ENCODE measurements around the gene BTBD9.

The BTBD9 gene

DNA sequence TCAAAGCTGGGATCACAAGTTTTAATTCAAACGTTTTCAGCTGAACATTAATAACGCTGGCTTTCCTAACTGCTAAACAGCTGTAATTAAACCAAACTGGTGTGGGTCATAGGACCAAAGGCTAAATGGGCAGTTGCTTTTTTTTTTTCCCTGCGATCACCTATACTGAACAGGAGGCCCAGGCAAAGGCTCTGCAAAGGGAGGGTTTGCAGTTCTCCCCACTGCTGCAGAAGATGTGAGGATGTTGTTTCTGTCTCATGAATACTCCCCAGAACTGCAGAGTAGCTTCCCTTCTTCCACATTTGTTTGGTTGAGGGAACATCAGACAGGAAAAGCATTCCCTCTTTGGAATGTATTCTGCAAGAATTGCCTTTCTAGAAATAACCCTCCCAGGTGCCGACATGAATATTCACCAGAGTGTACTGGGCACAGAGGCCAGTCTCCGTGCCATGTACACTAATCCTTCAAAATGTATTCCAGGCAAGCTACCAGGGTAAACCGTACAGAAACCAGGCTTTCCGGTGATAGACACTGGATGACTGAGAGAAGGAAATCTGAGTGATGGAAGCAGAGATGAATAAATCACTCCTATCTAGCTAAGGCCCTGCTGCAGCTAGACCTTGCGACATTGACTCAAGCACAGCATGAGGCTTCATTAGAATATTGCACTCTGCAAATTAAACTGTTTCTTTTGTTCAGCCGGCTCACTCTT, 370.1 kb downstream of the BTBD9 start:
- no peak overlapping the region for H3K9ac ChIP-seq
- H3K27me3 ChIP-seq (ENCODE audit: control insufficient read depth, insufficient read depth, low read length): no peaks in the 10 kb centered on the region
- H3K4me2 ChIP-seq (ENCODE audit: low read length): no peak overlapping the region
- H3K79me2 ChIP-seq: no peaks in the 10 kb centered on the region
- no peak overlapping the region for H2AFZ ChIP-seq
- no peak overlapping the region for H3K4me3 ChIP-seq (ENCODE audit: low read depth, low read length)
- TF ChIP-seq, protein P1, sequence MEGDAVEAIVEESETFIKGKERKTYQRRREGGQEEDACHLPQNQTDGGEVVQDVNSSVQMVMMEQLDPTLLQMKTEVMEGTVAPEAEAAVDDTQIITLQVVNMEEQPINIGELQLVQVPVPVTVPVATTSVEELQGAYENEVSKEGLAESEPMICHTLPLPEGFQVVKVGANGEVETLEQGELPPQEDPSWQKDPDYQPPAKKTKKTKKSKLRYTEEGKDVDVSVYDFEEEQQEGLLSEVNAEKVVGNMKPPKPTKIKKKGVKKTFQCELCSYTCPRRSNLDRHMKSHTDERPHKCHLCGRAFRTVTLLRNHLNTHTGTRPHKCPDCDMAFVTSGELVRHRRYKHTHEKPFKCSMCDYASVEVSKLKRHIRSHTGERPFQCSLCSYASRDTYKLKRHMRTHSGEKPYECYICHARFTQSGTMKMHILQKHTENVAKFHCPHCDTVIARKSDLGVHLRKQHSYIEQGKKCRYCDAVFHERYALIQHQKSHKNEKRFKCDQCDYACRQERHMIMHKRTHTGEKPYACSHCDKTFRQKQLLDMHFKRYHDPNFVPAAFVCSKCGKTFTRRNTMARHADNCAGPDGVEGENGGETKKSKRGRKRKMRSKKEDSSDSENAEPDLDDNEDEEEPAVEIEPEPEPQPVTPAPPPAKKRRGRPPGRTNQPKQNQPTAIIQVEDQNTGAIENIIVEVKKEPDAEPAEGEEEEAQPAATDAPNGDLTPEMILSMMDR (IDR thresholded peaks at IDR 0.05): no peak
- H3K4me1 ChIP-seq: no peaks in the 10 kb centered on the region
- no peaks in the 10 kb centered on the region for H3K9me3 ChIP-seq (ENCODE audit: control insufficient read depth, low read length)
- no peaks in the 10 kb centered on the region for H3K36me3 ChIP-seq (ENCODE audit: control insufficient read depth, insufficient read depth, low read length)
- H3K27ac ChIP-seq: no peak overlapping the region

DNA sequence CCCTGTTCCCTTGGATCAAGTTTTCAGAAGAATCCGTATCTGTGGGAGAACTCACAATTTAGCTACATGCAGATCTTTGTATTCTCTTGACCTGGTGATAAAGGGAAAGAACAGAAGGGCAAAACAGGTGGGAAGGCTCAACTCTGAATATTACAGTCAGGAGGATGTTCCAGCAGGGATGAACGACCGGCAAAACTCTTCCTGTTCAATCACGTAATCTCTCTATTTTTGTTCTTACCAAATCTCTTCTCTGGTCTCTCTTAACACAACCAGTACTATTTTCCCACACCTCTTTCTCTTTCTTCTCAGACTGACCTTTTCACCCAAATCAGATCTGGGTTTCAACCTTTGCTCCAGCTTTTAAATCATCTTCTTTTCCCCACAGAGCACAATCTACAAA, 371.4 kb downstream of the BTBD9 start:
- no peak overlapping the region for H3K27ac ChIP-seq
- no peak overlapping the region for H2AFZ ChIP-seq
- H3K4me1 ChIP-seq: no peaks in the 10 kb centered on the region
- H3K4me3 ChIP-seq (ENCODE audit: low read depth, low read length): no peak overlapping the region
- TF ChIP-seq, protein P1 (IDR thresholded peaks at IDR 0.05): no peak
- no peaks in the 10 kb centered on the region for H3K36me3 ChIP-seq (ENCODE audit: control insufficient read depth, insufficient read depth, low read length)
- no peaks in the 10 kb centered on the region for H3K9me3 ChIP-seq (ENCODE audit: control insufficient read depth, low read length)
- H3K27me3 ChIP-seq (ENCODE audit: control insufficient read depth, insufficient read depth, low read length): no peaks in the 10 kb centered on the region
- no peak overlapping the region for H3K9ac ChIP-seq
- H3K4me2 ChIP-seq (ENCODE audit: low read length): no peak overlapping the region
- H3K79me2 ChIP-seq: no peaks in the 10 kb centered on the region

DNA sequence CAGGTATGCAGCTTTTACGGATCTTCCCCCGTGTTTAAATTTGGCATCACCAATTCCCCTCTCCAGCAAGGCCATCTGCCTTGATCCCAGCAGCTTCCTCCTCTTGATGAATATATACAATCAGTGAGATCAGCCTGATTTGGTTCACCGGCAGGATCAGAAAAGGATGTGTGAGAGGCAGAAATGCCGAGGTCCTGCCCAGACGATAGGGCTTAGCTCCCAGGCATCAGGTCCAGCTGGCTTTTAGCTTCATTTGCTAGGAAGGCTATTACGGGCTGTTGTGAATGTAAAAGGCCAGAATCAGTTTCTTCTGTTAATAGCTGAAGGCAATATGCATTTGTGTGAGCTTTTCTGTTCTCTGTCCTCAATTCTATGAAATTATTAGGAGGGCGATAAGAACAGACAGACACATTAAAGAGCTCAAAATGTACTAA, 372.8 kb downstream of the BTBD9 start:
- Histone ChIP-seq H2AFZ (no peak overlapping the region), H3K27ac (no peak overlapping the region), H3K79me2 (no peaks in the 10 kb centered on the region), H3K9me3 (ENCODE audit: control insufficient read depth, low read length) (no peaks in the 10 kb centered on the region), H3K27me3 (ENCODE audit: control insufficient read depth, insufficient read depth, low read length) (no peaks in the 10 kb centered on the region), H3K36me3 (ENCODE audit: control insufficient read depth, insufficient read depth, low read length) (no peaks in the 10 kb centered on the region), H3K4me3 (ENCODE audit: low read depth, low read length) (no peak overlapping the region), H3K4me1 (no peaks in the 10 kb centered on the region), H3K4me2 (ENCODE audit: low read length) (no peak overlapping the region), H3K9ac (no peak overlapping the region)
- TF ChIP-seq, protein P1 (IDR thresholded peaks at IDR 0.05): no peak

DNA sequence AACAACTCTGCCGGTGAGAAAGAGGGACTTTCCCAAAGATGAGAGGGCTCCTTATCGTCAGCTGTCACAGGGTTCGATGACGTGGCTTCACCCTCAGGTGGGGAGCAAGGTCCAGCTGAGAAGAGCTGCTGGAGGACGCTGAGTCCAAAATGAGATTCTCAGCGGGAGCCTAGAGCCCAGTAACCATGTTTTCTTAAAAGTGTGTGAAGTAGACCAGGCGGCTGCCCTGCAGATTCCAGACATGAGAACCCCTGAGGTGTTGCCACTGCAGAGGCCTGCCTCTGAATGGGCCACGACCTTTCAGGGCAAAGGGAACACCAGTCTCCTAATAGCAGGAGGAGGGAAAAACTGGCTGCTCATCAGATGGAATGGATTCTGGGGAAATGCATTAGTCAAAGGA, 375.1 kb downstream of the BTBD9 start:
- no peaks in the 10 kb centered on the region for H3K4me1 ChIP-seq
- H3K4me3 ChIP-seq (ENCODE audit: low read depth, low read length): no peak overlapping the region
- no peak overlapping the region for H2AFZ ChIP-seq
- H3K36me3 ChIP-seq (ENCODE audit: control insufficient read depth, insufficient read depth, low read length): no peaks in the 10 kb centered on the region
- H3K79me2 ChIP-seq: no peaks in the 10 kb centered on the region
- no peak overlapping the region for H3K4me2 ChIP-seq (ENCODE audit: low read length)
- no peaks in the 10 kb centered on the region for H3K9me3 ChIP-seq (ENCODE audit: control insufficient read depth, low read length)
- TF ChIP-seq, protein P1 (IDR thresholded peaks at IDR 0.05): no peak
- no peaks in the 10 kb centered on the region for H3K27me3 ChIP-seq (ENCODE audit: control insufficient read depth, insufficient read depth, low read length)
- no peak overlapping the region for H3K9ac ChIP-seq
- no peak overlapping the region for H3K27ac ChIP-seq

DNA sequence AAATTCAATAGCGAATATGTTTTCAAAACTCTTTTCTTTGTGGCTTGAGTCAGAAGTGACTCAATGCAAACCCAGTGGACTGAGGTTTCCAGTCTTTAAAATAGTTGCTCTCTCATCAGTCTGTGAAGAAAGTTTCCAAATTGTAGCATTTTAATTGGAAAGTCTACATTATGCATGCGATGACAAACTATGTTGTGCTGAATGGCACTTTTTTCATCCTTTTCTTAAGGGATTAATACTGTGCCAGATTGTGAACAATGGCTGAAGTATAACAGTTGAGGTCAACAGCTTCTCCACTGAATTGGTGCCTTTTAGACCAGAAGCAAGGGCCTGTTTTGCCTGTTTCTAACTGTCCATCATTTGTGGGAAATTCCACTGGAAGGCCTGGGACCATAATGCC, 377.1 kb downstream of the BTBD9 start:
- H2AFZ ChIP-seq: no peak overlapping the region
- no peaks in the 10 kb centered on the region for H3K27me3 ChIP-seq (ENCODE audit: control insufficient read depth, insufficient read depth, low read length)
- H3K9ac ChIP-seq: no peak overlapping the region
- H3K4me1 ChIP-seq: no peaks in the 10 kb centered on the region
- H3K27ac ChIP-seq: no peak overlapping the region
- H3K4me2 ChIP-seq (ENCODE audit: low read length): no peak overlapping the region
- H3K79me2 ChIP-seq: no peaks in the 10 kb centered on the region
- TF ChIP-seq, protein P1 (IDR thresholded peaks at IDR 0.05): no peak
- no peak overlapping the region for H3K4me3 ChIP-seq (ENCODE audit: low read depth, low read length)
- H3K9me3 ChIP-seq (ENCODE audit: control insufficient read depth, low read length): no peaks in the 10 kb centered on the region
- no peaks in the 10 kb centered on the region for H3K36me3 ChIP-seq (ENCODE audit: control insufficient read depth, insufficient read depth, low read length)

Measured in parathyroid adenoma (tissue), 2 donors.